Activated T-helper 9 cell treated with anti-CD3 and anti-CD28 coated beads, Interleukin-2, amount 50 U/mL, for 16 hours (primary cell): ENCODE results near the gene TMEM212.

Experiments used
- DNase-seq: peaks from one replicate; pipeline ENCODE4 v3.0.0-alpha.2; 2020; ENCODE audit warnings: low read depth

TMEM212 gene

DNA sequence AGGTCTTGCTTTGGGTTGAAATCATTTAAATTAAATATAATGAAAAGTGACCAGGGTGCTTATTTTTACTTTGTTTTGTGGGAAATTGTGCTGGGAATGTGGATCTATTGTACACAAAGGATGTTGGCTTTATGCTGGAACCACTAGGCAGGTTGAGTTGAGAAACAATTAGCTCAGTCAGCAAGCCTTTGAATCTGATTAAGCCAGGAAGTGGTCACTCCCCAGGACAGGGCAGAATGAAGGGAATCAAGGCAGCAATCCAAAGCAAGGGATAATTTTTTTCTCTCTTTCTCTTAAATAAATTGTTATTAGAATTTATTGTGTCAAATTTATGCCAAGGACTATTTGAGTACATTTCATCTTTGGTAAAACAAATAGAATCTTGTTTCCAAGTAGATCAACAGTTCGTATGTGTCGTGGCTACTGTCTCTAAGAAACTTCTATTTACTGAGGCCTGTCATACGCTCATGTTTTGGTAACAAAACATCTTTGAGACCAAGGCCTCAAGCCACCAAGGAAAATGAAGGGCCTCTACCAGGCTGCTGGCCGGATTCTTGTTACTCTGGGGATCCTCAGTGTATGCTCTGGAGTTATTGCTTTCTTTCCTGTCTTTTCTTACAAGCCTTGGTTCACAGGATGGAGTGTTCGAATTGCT is at the start of gene TMEM212:
TMEM212 (plus strand) TSS at position 486 of the 655 bp plus-strand sequence; CDS start at position 521, 35 bp downstream.
- DNase-seq = no peak

DNA sequence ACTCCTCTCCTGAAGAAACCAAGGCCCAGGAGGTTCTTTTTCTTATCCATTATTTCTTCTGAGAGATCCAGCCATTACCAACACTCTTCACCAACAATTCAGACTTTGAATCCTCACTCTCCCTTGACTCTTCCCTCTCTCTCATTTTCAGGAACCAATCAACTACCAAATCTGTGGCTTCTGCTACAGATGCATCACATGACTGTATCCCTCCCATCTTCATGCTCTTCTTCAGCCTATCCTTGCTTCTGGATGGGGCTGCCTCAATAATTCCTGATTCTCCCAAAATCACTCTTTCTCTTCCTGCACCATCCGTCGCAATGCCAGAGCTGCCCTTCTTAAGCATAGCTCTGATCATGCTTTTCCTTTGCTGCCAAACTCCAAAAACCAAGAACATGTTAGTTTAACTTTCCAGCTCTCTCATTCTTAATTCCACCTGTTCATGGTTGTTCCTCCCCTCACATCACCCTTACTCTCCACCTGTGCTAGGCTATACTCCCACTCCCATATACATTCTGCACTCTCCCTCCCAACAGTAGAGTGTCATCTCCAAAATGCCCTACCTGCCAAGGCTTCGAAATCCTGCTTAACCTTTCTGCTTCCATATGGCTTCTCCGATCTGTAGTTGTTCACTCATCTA is 46.4 kb upstream of the TMEM212 start:
- no peak for DNase-seq

DNA sequence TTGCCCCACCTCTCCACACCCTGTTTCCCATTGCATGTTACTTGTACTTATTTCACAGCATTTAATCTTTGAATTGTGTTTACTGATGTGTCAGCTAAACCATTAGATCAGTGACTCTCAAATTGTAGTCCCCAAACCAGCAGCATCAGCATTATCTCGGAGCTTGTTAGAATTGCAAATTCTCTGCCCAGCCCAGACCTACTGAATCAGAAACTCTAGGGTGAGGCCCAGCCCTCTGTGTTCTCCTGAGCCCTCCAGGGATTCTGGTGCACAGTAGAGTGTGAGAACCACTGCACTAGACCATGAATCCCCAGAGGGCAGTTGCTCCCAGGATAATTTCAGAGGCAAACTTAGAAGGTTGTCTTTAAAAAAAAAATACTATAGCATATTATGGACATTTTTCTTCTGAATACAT is 45.9 kb upstream of the TMEM212 start:
- DNase-seq = no peak

- DNase-seq = no peak
Measured at GRCh38 chr3:171797873-171798272, 45.3 kb upstream of the TMEM212 start.

GRCh38 chr3:171799501-171799900 is 43.6 kb upstream of the TMEM212 start:
- DNase-seq = no peak

GRCh38 chr3:171801738-171802589 is 41.2 kb upstream of the TMEM212 start:
- DNase-seq = no peak

GRCh38 chr3:171802590-171802956 is 40.6 kb upstream of the TMEM212 start:
- no peak for DNase-seq

DNA sequence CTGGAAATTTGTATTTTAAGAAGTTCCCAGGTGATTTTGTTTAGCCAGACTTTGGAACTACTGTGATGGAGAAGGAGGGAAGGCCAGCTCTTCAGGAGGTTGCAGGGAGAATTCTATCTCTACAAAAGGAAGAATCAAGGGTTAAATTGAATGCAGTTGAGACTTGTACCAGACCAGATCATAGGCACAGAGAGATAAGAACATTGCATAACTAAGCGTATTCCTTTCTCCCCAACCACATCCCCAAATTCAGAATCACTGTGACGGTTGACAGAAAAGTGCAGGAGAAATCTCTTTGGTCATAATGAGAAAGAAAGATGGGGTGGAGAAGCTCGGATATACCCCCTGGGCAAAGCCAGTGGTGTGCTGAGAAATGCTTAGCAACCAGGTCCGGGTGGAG is 40.1 kb upstream of the TMEM212 start:
- DNase-seq = no peak

- no peak for DNase-seq
Measured at GRCh38 chr3:171804618-171805389, 38.3 kb upstream of the TMEM212 start.

DNA sequence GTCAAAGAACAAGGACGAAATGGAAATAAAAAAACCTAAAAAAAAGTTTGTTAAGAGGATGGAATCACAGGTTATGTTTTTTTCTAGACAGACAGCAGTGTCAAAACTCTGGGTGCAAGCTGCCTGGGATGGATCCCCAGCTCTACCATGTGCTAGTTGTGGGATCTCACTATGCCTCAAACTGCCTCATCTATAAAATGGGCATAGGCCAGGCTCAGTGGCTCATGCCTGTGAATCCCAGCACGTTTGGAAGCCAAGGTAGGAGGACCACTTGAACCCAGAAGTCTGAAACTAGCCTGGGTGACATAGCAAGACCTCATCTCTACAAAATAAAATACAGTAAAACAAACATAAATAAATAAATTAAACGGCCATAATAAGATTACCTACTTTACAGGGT is 37.5 kb upstream of the TMEM212 start:
- no peak for DNase-seq

DNA sequence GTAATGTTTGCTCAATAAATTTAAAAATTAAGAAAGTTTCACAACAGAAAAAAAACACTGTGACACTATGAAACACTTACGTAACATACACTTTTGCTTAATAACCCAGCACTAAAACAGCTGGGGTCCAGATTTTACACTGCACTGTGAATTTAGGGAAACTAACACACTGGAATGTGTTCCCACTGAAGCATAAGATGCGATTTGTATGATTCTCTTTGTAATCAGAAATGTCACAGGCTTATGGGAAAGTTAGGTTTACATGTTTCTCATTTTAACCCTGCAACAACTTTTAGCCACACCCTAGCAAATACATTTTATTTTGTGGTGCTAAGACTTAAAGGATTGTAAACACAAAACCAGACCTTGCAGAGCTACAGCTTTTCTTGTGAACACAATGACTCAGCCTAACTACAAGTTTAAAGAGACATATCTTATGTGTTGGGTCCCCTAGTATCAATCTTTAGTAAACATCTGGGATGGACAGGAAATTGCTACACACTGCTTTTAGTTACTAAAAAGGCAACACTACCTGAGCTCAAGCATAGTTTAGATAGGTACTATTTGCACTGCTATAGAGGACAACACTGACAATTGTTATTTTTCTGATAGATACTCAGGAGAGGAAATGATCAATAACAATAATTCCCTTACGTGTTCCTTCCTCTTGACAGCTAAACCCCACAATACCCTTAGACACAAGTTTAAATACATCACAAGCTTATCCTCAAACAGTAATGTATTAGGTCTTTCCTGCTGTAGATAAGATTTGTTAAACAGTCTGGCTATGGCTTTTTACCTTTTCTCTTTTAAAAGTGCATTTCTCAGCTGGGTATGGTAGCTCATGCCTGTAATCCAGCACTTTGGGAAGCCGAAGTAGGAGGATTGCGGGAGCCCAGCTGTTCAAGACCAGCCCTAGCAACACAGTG is 36.7 kb upstream of the TMEM212 start:
- DNase-seq = no peak

- no peak for DNase-seq
Measured at GRCh38 chr3:171807129-171807675, 35.9 kb upstream of the TMEM212 start.

DNA sequence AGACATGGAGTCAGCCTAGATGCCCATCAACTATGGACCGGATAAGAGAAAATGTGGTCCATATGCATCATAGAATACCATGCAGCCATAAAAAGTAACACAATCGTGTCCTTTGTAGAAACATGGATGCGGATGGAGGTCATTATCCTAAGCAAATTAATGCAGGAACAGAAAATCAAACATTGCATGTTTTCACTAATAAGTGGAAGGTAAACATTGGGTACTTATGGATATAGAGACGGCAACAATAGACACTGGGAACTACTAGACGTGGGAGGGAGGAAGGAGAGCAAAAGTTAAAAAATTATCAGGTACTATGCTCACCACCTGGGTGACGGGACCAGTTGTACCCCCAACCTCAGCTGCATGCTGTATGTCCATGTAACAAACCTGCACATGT is 35.3 kb upstream of the TMEM212 start:
- no peak for DNase-seq

GRCh38 chr3:171809611-171809860 is 33.6 kb upstream of the TMEM212 start:
- DNase-seq = no peak

- DNase-seq = peak; percentile 33
Measured at GRCh38 chr3:171809861-171810628, 33.1 kb upstream of the TMEM212 start, which contains the start of gene PLD1. PLD1 (minus strand) TSS chr3:171810483; CDS start chr3:171738051, 72,432 bp downstream.

GRCh38 chr3:171810629-171811294 is 32.4 kb upstream of the TMEM212 start:
- no peak for DNase-seq

GRCh38 chr3:171811295-171811912 is 31.7 kb upstream of the TMEM212 start:
- no peak for DNase-seq

DNA sequence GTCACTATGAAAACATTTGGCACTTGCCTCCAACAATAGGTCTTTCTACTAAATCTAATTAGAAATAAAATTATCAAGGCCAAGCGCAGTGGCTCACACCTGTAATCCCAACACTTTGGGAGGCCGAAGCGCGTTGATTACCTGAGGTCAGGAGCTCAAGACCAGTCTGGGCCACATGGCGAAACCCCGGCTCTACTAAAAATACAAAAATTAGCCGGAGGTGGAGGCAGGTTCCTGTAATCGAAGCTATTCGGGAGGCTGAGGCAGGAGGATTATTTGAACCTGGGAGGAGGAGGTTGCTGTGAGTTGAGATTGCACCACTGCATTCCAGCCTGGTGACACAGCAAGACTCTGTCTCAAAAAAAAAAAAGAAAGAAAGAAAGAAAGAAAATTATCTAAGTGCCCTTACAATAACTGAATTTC is 31.2 kb upstream of the TMEM212 start:
- no peak for DNase-seq

DNA sequence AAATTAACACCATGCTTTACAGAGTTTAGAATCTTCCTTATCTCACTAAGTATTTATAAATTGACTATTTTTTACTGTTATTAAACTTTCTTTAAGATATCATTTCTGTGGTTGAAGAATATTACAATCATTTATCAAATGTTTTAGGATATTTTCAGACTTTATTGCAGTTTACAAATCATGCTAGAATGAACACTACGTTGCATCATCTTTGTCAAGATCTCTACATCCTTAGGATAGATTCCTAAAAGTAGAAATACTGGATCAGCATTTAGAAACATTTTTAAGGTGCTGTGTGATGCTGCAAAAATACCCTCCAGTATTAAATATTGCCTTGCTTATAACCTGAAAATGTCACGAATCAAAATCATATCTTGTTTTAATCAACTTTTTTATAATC is 30.3 kb upstream of the TMEM212 start:
- no peak for DNase-seq
